GM10248 (cell line): Measurements from ENCODE around the gene CACNA1S.

Experiments
- CTCF ChIA-PET: fragments of 300-600 bp; sonication (Branson Sonifier 250); formaldehyde crosslinking; extraction: SDS; loops from one replicate; lab custom pipeline; 2021; ENCODE audit warnings: antibody characterized with exemption; lab: Yijun Ruan, JAX
- POLR2A ChIA-PET: fragments of 350-650 bp; sonication (Branson Sonifier 250); formaldehyde crosslinking; extraction: SDS; loops from one replicate; lab custom pipeline; 2020; ENCODE audit warnings: antibody characterized with exemption; lab: Yijun Ruan, JAX
- DNase-seq: peaks from one replicate; pipeline ENCODE4 v3.0.0; 2012; ENCODE audit errors: extremely low spot score
- TF ChIP-seq, protein P1 (sequence below): IDR thresholded peaks from 2 replicates; pipeline ENCODE4 v1.5.1; 2012; ENCODE audit warnings: mild to moderate bottlenecking, low read depth; ENCODE audit errors: extremely low read depth, missing control alignments, control extremely low read depth

Gene CACNA1S

DNA sequence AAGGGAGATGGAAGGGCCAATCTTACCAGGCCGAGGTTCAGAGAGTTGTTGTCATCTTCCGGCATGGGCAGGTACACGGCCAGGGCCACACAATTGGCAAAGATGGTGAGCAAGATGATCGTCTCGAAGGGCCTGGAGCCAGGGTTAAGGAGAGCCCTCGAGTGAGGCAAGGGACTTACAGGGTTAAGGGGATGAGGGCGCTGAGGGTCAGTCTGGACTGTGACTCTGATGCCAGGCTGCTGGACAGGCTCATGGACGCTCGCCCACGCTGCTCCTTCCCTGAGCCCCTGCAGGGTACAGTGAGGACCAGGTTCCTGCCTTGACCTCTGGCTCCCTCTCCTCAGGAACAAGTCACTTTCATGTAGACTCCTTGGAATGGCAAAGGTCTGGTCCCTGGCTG, 2.1 kb downstream of the CACNA1S start:
- ChIA-PET POLR2A (no interaction called here), CTCF (interaction anchor here (1.6 to 1.8 kb wide), 3 partner anchors 9 to 25 kb away, joined by 4 to 6 read pairs (median 5); no protein-coding TSS in a partner anchor)
- TF ChIP-seq, protein P1, sequence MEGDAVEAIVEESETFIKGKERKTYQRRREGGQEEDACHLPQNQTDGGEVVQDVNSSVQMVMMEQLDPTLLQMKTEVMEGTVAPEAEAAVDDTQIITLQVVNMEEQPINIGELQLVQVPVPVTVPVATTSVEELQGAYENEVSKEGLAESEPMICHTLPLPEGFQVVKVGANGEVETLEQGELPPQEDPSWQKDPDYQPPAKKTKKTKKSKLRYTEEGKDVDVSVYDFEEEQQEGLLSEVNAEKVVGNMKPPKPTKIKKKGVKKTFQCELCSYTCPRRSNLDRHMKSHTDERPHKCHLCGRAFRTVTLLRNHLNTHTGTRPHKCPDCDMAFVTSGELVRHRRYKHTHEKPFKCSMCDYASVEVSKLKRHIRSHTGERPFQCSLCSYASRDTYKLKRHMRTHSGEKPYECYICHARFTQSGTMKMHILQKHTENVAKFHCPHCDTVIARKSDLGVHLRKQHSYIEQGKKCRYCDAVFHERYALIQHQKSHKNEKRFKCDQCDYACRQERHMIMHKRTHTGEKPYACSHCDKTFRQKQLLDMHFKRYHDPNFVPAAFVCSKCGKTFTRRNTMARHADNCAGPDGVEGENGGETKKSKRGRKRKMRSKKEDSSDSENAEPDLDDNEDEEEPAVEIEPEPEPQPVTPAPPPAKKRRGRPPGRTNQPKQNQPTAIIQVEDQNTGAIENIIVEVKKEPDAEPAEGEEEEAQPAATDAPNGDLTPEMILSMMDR = no peak
- DNase-seq = no peak

DNA sequence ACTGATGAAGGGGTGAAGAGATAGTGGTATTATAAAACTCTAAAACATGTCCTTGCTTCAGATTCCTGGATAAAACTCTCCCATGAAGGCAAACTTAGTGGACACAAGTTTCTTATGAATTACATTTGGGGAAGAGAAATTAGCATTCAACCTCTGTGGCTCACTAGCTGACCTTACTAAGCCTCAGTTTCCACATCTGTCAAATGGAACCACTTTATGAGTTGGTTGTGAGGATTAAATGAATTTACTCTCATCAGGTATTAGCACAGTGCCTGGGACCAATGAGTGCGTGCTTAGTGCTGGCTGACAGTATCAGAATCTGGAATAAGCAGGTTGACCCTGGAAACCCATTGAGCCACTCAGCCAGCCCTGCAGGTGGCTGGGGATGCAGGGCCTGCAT, 2.6 kb downstream of the CACNA1S start:
- TF ChIP-seq, protein P1 = no peak
- no peak for DNase-seq
- ChIA-PET POLR2A (no interaction called here), CTCF (interaction anchor here (0.8 to 2.7 kb wide), 2 partner anchors 9 to 92 kb away, joined by 3 to 12 read pairs; no protein-coding TSS in a partner anchor)

DNA sequence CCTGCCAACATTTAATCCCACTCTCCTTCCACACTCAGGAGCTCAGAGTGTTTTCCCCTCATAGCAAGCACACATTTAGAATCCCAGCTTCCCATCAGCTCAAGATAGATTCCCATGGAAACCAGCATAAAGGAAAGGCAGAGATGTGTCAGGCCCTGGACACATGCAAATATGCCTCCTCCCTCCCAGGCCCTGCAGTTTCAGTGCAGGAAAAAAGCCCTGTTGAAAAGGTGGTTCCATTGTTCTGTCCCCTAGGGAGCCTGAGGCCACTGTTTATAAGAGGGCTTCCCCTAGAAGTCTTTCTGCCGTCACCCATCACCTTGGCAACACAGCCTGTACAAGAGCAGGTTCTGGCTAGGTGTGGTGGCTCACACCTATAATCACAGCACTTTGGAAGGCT, 3.6 kb downstream of the CACNA1S start:
- POLR2A ChIA-PET = no interaction called here
- CTCF ChIA-PET = interaction anchor here (1.3 to 2.9 kb wide), 3 partner anchors 10 to 136 kb away, joined by 3 to 12 read pairs (median 11); no protein-coding TSS in a partner anchor
- TF ChIP-seq, protein P1 = no peak
- no peak for DNase-seq

DNA sequence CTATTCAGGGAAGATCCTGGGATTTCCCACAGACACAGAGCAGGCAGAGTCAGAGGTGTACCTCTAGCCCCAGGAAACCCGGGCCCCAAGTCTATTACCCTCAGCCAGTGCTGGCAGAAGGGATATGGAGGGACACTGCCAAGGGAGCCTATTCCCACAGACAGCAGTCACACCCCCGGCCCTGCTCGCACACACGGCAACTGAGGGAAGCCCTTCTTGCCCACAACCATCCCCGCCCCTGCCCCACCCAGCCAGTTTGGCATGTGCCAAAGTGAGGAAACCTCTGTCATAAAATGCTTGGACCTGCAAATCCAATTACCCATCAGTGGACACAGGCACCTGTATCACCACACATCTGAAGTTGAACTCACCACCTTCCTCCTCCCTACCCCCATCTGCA, 6.5 kb downstream of the CACNA1S start:
- no peak for DNase-seq
- POLR2A ChIA-PET = no interaction called here
- TF ChIP-seq, protein P1 = no peak
- CTCF ChIA-PET = interaction anchor here (0.8 to 1.3 kb wide), 3 partner anchors 9 to 134 kb away, joined by 3 to 4 read pairs (median 4); no protein-coding TSS in a partner anchor

DNA sequence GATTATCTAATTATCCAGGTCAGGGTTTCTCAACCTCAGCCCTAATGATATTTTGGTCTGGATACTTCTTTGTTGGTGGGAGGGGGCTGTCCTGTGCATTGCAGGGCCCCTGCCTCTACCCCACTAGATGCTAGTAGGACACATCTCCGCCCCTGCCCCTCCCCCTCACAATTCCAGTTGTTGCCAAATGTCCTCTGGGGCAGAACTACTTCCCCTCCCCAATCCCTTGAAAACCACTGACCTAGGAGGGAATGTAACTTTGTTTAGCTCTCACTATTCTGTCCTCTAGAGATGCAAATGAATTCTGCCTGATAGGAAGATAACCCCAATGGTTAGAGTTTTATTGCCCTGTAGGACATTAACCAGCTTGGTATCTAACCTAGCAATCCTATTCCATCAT, 8.1 kb downstream of the CACNA1S start:
- ChIA-PET POLR2A (no interaction called here), CTCF (no interaction called here)
- TF ChIP-seq, protein P1 = no peak
- no peak for DNase-seq

DNA sequence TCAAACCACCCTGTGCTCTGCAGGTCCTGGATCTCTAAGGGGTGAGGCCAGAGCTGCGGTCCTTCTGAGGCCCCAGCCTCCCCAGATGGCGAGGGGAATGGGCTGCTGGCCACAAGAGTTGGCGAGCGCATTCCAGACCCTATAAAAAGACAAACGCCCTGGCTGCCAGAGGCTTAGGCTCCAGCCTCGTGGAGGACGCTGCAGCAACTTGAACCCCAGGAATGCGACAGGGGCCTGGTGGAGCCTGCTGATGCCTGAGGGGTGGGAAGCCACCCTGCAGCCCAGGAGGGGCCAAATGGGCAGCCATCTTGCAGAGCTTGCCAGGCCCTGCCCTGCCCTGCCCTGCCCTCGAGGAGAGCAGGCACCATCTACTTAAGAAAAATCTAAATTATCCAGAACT, 8.6 kb downstream of the CACNA1S start:
- CTCF ChIA-PET = interaction anchor here (1.1 to 1.2 kb wide), 2 partner anchors 9 to 15 kb away, joined by 3 read pairs; no protein-coding TSS in a partner anchor
- POLR2A ChIA-PET = no interaction called here

More for the DNA sequence above, 8.6 kb downstream of the CACNA1S start:
- TF ChIP-seq, protein P1 = no peak
- no peak for DNase-seq
